Hair follicle dermal papilla cell (primary cell): ENCODE results near the gene C1QTNF9B. TPM values are rescaled to one million over a fixed set of nuclear protein-coding genes. Genes with fewer than 3 reads are reported as not detected.

Source experiments
- total RNA-seq: library from RNA; depleted of rRNA; stranded (reverse); fragments of >200 nt; gene quantifications from 2 replicates; pipeline ENCODE4 v1.2.3, GENCODE V29; 2012

The C1QTNF9B gene
- total RNA-seq: not detected in 2 replicates

GRCh38 chr13:23897452-23897919 lies at the start of gene C1QTNF9B:
C1QTNF9B (minus strand) TSS chr13:23897502.

GRCh38 chr13:23888658-23889614 lies 8.4 kb downstream of the C1QTNF9B start, which contains the start of gene MIPEP:
MIPEP (minus strand) TSS chr13:23889400; CDS start chr13:23889320, 80 bp downstream.

Other genes starting within 250 kb of the C1QTNF9B start
- gene MIPEP, start 8.1 kb downstream of the C1QTNF9B start, total RNA-seq: 16.8 and 17.0 TPM in 2 replicates